RWPE1 (cell line): Measurements from ENCODE around the gene RIC8B.

Experiments used
- CTCF ChIA-PET: fragments of 350-600 bp; sonication (Branson Sonifier 250); formaldehyde crosslinking; extraction: SDS; loops from one replicate; lab custom pipeline; 2021; lab: Yijun Ruan, JAX
- POLR2A ChIA-PET: fragments of 400-600 bp; formaldehyde crosslinking; extraction: SDS; loops from one replicate; lab custom pipeline; 2020; ENCODE audit warnings: antibody characterized with exemption; ENCODE audit not compliant: low non-redundant PET; lab: Yijun Ruan, JAX
- DNase-seq: peaks from one replicate; pipeline ENCODE4 v3.0.0; 2012; ENCODE audit warnings: low spot score
- H3K27ac ChIP-seq: fragments of 450-650 bp; 2 replicates; pipeline ENCODE4 v1.5.1; 2017
- CTCF ChIP-seq: fragments of 450-650 bp; conservative IDR thresholded peaks from 2 replicates; pipeline ENCODE4 v1.5.1; 2017; ENCODE audit warnings: low read depth, mild to moderate bottlenecking

The RIC8B gene

DNA sequence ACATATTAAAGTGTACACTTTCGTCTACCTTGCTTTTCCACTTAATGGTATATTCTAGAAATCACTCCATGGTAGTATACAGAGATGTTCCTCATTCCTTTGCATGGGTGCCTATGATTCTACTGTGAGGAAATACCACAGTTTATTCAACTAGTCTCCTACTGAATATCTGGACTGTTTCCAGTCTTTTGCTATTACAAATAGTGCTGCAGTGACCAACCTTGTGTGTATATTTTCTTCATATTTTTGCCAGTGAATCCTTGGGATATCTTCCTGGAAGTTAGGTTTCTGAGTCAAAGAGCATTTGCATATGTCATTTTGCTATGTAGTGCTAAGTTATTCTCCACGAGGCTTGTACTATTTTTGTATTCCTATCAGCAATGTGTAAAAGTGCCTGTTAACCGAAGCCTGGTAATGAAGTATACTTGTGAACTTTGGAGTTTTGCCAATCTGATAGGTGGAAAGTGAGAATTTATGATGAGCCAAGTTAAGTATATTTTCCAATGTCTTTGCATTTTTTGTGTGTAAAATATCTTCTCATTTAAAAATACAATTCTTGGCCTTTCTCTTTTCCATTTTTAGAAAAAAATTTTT, 149.9 kb downstream of the RIC8B start:
- no peak overlapping the region for H3K27ac ChIP-seq
- CTCF ChIA-PET, result no interaction called here
- DNase-seq, result no peak
- POLR2A ChIA-PET, result no interaction called here
- TF ChIP-seq CTCF, result no peak

- CTCF ChIA-PET, result no interaction called here
Observed at GRCh38 chr12:106926657-106927056, 152.2 kb downstream of the RIC8B start.

GRCh38 chr12:106934277-106934676, 159.8 kb downstream of the RIC8B start:
- no peak overlapping the region for H3K27ac ChIP-seq
- ChIA-PET POLR2A (no interaction called here), CTCF (no interaction called here)
- TF ChIP-seq CTCF, result no peak
- no peak for DNase-seq

More at GRCh38 chr12:106926657-106927056, 152.2 kb downstream of the RIC8B start:
- H3K27ac ChIP-seq, result no peak overlapping the region
- DNase-seq, result no peak
- no peak for TF ChIP-seq CTCF
- POLR2A ChIA-PET, result no interaction called here
